GM23338 (cell line): ENCODE data around the gene BCL11B. TPM values are rescaled to one million over a fixed set of nuclear protein-coding genes. Genes with fewer than 3 reads are reported as not detected.

Source experiments
- ATAC-seq: fragments of 200-7000 bp; cut with Tn5 transposase; 3 replicates; pipeline ENCODE4 v1.9.1; 2020
- DNase-seq: peaks from one replicate; pipeline ENCODE4 v3.0.0-alpha.2; 2015; ENCODE audit warnings: low spot score
- H2AFZ ChIP-seq: fragments of 200-600 bp; sonication (generic); 2 replicates; pipeline ENCODE4 v1.8.0; 2016; ENCODE audit warnings: antibody characterized with exemption, mild to moderate bottlenecking, moderate library complexity
- H3F3A ChIP-seq: fragments of 200-600 bp; sonication (generic); replicated peaks from 2 replicates; pipeline ENCODE4 v1.8.0; 2017; ENCODE audit warnings: antibody characterized with exemption, mixed run types, low read depth
- H3K27ac ChIP-seq: fragments of 200-600 bp; sonication (generic); 2 replicates; pipeline ENCODE4 v1.6.1; 2016; ENCODE audit warnings: low read depth
- H3K27me3 ChIP-seq: fragments of 200-600 bp; sonication (generic); 2 replicates; pipeline ENCODE4 v1.8.0; 2016; ENCODE audit warnings: mild to moderate bottlenecking, mixed run types, moderate library complexity; ENCODE audit not compliant: insufficient read depth
- H3K36me3 ChIP-seq: fragments of 200-600 bp; sonication (generic); 2 replicates; pipeline ENCODE4 v1.8.0; 2016; ENCODE audit warnings: mild to moderate bottlenecking; ENCODE audit not compliant: insufficient read depth
- H3K4me1 ChIP-seq: fragments of 200-600 bp; sonication (generic); 2 replicates; pipeline ENCODE4 v1.8.0; 2016; ENCODE audit warnings: mild to moderate bottlenecking, moderate library complexity; ENCODE audit not compliant: insufficient read depth
- H3K4me2 ChIP-seq: fragments of 200-600 bp; sonication (generic); 2 replicates; pipeline ENCODE4 v1.7.1; 2017; ENCODE audit warnings: mixed run types
- H3K4me3 ChIP-seq: fragments of 200-600 bp; sonication (generic); 2 replicates; pipeline ENCODE4 v1.6.1; 2016; ENCODE audit warnings: mixed run types
- H3K79me2 ChIP-seq: fragments of 200-600 bp; sonication (generic); replicated peaks from 2 replicates; pipeline ENCODE4 v1.8.0; 2017; ENCODE audit warnings: mild to moderate bottlenecking; ENCODE audit not compliant: insufficient read depth
- H3K9me2 ChIP-seq: fragments of 200-600 bp; sonication (generic); 2 replicates; pipeline ENCODE4 v1.8.0; 2017; ENCODE audit not compliant: insufficient read depth
- H4K20me1 ChIP-seq: fragments of 200-600 bp; sonication (generic); replicated peaks from 2 replicates; pipeline ENCODE4 v1.8.0; 2017; ENCODE audit warnings: mild to moderate bottlenecking; ENCODE audit not compliant: insufficient read depth
- H3K27ac Mint-ChIP-seq: 2 replicates; pipeline ENCODE4 v1.8.0; 2020; ENCODE audit warnings: inconsistent platforms, mild to moderate bottlenecking, moderate library complexity, mixed read lengths
- H3K27me3 Mint-ChIP-seq: 3 replicates; pipeline ENCODE4 v1.8.0; 2022; ENCODE audit warnings: low read depth, mild to moderate bottlenecking, moderate library complexity, mixed read lengths, inconsistent platforms; ENCODE audit not compliant: insufficient read depth, poor library complexity
- H3K36me3 Mint-ChIP-seq: 3 replicates; pipeline ENCODE4 v1.8.0; 2021; ENCODE audit warnings: low read depth, mild to moderate bottlenecking, inconsistent platforms, moderate library complexity, mixed read lengths
- H3K4me1 Mint-ChIP-seq: 3 replicates; pipeline ENCODE4 v1.8.0; 2020; ENCODE audit warnings: mild to moderate bottlenecking, inconsistent platforms, mixed read lengths
- H3K4me3 Mint-ChIP-seq: 3 replicates; pipeline ENCODE4 v1.8.0; 2021; ENCODE audit warnings: moderate library complexity, mild to moderate bottlenecking, inconsistent platforms, mixed read lengths
- H3K9me3 Mint-ChIP-seq: 3 replicates; pipeline ENCODE4 v1.8.0; 2020; ENCODE audit warnings: moderate library complexity, mild to moderate bottlenecking, inconsistent platforms, mixed read lengths
- CREB1 ChIP-seq: fragments of 250-450 bp; sonication (Bioruptor Pico); IDR thresholded peaks from 2 replicates; pipeline ENCODE4 v1.5.0; 2020; ENCODE audit warnings: low read depth, mild to moderate bottlenecking, moderate library complexity
- CTCF ChIP-seq, 2 experiments: fragments of 200-600 bp in 1 of 2; sonication (generic) in 1 of 2; conservative IDR thresholded peaks; 2 replicates each; pipeline versions ENCODE4 v1.5.1 to v1.6.1; 2016 to 2017; ENCODE audit warnings: antibody characterized with exemption in 2 of 2, low read depth in 2 of 2, mild to moderate bottlenecking in 2 of 2, moderate library complexity in 1 of 2
- ETS1 ChIP-seq: IDR thresholded peaks from 2 replicates; pipeline ENCODE4 v1.6.1; 2016; ENCODE audit warnings: antibody characterized with exemption
- EZH2 ChIP-seq: fragments of 200-600 bp; sonication (generic); IDR thresholded peaks from one replicate; pipeline ENCODE4 v1.8.0; 2017; ENCODE audit warnings: antibody characterized with exemption, mild to moderate bottlenecking, low read depth; ENCODE audit not compliant: unreplicated experiment
- EZH2phosphoT487 ChIP-seq: fragments of 200-600 bp; sonication (generic); IDR thresholded peaks from one replicate; pipeline ENCODE4 v1.8.1; 2018; ENCODE audit warnings: antibody characterized with exemption; ENCODE audit not compliant: unreplicated experiment
- JUNB ChIP-seq: IDR thresholded peaks from one replicate; pipeline ENCODE4 v1.6.1; 2016; ENCODE audit warnings: antibody characterized with exemption; ENCODE audit not compliant: unreplicated experiment
- NANOG ChIP-seq: IDR thresholded peaks from 2 replicates; pipeline ENCODE4 v1.6.1; 2016; ENCODE audit warnings: antibody characterized with exemption, borderline replicate concordance
- POLR2AphosphoS5 ChIP-seq: IDR thresholded peaks from 2 replicates; pipeline ENCODE4 v1.6.1; 2016; ENCODE audit warnings: antibody characterized with exemption, low read depth
- REST ChIP-seq: IDR thresholded peaks from one replicate; pipeline ENCODE4 v1.6.1; 2018; ENCODE audit warnings: antibody characterized with exemption; ENCODE audit not compliant: unreplicated experiment
- STAT1 ChIP-seq: IDR thresholded peaks from one replicate; pipeline ENCODE4 v1.6.1; 2016; ENCODE audit warnings: antibody characterized with exemption; ENCODE audit not compliant: unreplicated experiment
- ZNF114 ChIP-seq: fragments of 250-450 bp; sonication (Bioruptor Pico); IDR thresholded peaks from 2 replicates; pipeline ENCODE4 v1.5.0; 2020; ENCODE audit warnings: mild to moderate bottlenecking, moderate library complexity
- ZNF331 ChIP-seq: fragments of 250-450 bp; sonication (Bioruptor Pico); IDR thresholded peaks from 2 replicates; pipeline ENCODE4 v1.5.0; 2020; ENCODE audit warnings: low read depth, mild to moderate bottlenecking, moderate library complexity
- ZNF462 ChIP-seq: fragments of 250-450 bp; sonication (Bioruptor Pico); IDR thresholded peaks from 2 replicates; pipeline ENCODE4 v1.5.0; 2020; ENCODE audit warnings: mild to moderate bottlenecking, moderate library complexity
- polyA plus RNA-seq: library from polyadenylated mRNA; unstranded; fragments of >200 nt; fragmentation: Nextera tagmentation; extraction: Ambion mirVana; gene quantifications from 2 replicates; pipeline ENCODE4 v1.2.1, GENCODE V29; 2016
- total RNA-seq: library from RNA; depleted of rRNA; stranded (reverse); fragments of >200 nt; shearing (Covaris generic); gene quantifications from 2 replicates; pipeline ENCODE4 v1.2.3, GENCODE V29; 2014

BCL11B gene
- total and polyA plus RNA-seq, 2 experiments from 2014 or later, result 2.4 to 6.7 TPM

- H3K79me2 ChIP-seq, result peaks cover 12% of the 10 kb centered on the region
- no peaks in the 10 kb centered on the region for H3K36me3 Mint-ChIP-seq
Measured at GRCh38 chr14:99176156-99176945, 95.6 kb downstream of the BCL11B start.

More at GRCh38 chr14:99176156-99176945, 95.6 kb downstream of the BCL11B start:
- peaks cover 43% of the 10 kb centered on the region for H3K4me1 Mint-ChIP-seq
- Histone ChIP-seq H4K20me1 (no peaks in the 10 kb centered on the region; the same call in 1 of the 2 replicates), H3F3A (no peaks in the 10 kb centered on the region), H3K4me3 (no peak overlapping the region), H3K4me2 (no peak overlapping the region), H3K4me1 (peaks cover 35% of the 10 kb centered on the region), H3K9me2 (no peaks in the 10 kb centered on the region), H3K27me3 (no peaks in the 10 kb centered on the region), H2AFZ (no peak overlapping the region), H3K27ac (no peak overlapping the region), H3K36me3 (no peaks in the 10 kb centered on the region)
- TF ChIP-seq STAT1 (no peak), EZH2phosphoT487 (no peak), CTCF (conservative IDR thresholded peaks at IDR 0.05; ENCODE audit: low read depth in 2 of 2) (no peak), CREB1 (no peak), ZNF114 (CRISPR knock-in tag) (no peak), JUNB (no peak), NANOG (no peak), ZNF331 (CRISPR knock-in tag) (no peak), ZNF462 (CRISPR knock-in tag) (no peak), EZH2 (no peak), REST (no peak), ETS1 (no peak), POLR2AphosphoS5 (no peak)
- no peak overlapping the region; the same call in 2 of the 3 replicates for H3K4me3 Mint-ChIP-seq
- DNase-seq, result peak; percentile 20
- ATAC-seq, result peak; percentile 14
- H3K9me3 Mint-ChIP-seq, result no peaks in the 10 kb centered on the region
- peaks cover 9% of the 10 kb centered on the region for H3K27me3 Mint-ChIP-seq
- H3K27ac Mint-ChIP-seq, result no peak overlapping the region
